ENCODE data around the gene CT45A5. TPM values are rescaled to one million over a fixed set of nuclear protein-coding genes. Genes with fewer than 3 reads are reported as not detected.
"Not testable (repeated sequence)": the region's sequence is repeated elsewhere in the genome, so short reads cannot be mapped to it uniquely, and the experiment has no call there.

Gene CT45A5
- not detected in 2 replicates for total RNA-seq
- long read RNA-seq = 0 reads

GRCh38 chrX:135785403-135785802, at the start of gene CT45A5:
Gene CT45A5, minus strand, starts transcription at chrX:135785503. Its CDS starts 3,774 bp downstream, at chrX:135781729.
- H3K36me3 Mint-ChIP-seq (ENCODE audit: unreplicated experiment); H3K4me3 Mint-ChIP-seq (ENCODE audit: unreplicated experiment); H3K27ac Mint-ChIP-seq (ENCODE audit: unreplicated experiment); H3K4me1 Mint-ChIP-seq (ENCODE audit: unreplicated experiment); H3K9me3 Mint-ChIP-seq (ENCODE audit: unreplicated experiment); DNase-seq (ENCODE audit: extremely low spot score, unreplicated experiment); H3K27me3 Mint-ChIP-seq (ENCODE audit: unreplicated experiment): not testable (repeated sequence)

GRCh38 chrX:135819912-135820311, 34.6 kb upstream of the CT45A5 start, which contains the start of gene CT45A2:
Gene CT45A2, minus strand, starts transcription at chrX:135820012. Its CDS starts 3,747 bp downstream, at chrX:135816265.
- not testable (repeated sequence) for H3K27me3 Mint-ChIP-seq (ENCODE audit: unreplicated experiment); H3K27ac Mint-ChIP-seq (ENCODE audit: unreplicated experiment); H3K4me1 Mint-ChIP-seq (ENCODE audit: unreplicated experiment); DNase-seq (ENCODE audit: extremely low spot score, unreplicated experiment); H3K4me3 Mint-ChIP-seq (ENCODE audit: unreplicated experiment); H3K36me3 Mint-ChIP-seq (ENCODE audit: unreplicated experiment); H3K9me3 Mint-ChIP-seq (ENCODE audit: unreplicated experiment)

- H3K9me3 Mint-ChIP-seq (ENCODE audit: unreplicated experiment); DNase-seq (ENCODE audit: extremely low spot score, unreplicated experiment); H3K36me3 Mint-ChIP-seq (ENCODE audit: unreplicated experiment); H3K4me3 Mint-ChIP-seq (ENCODE audit: unreplicated experiment); H3K4me1 Mint-ChIP-seq (ENCODE audit: unreplicated experiment); H3K27ac Mint-ChIP-seq (ENCODE audit: unreplicated experiment); H3K27me3 Mint-ChIP-seq (ENCODE audit: unreplicated experiment): not testable (repeated sequence)
These were observed 17.4 kb upstream of the CT45A5 start, which contains the start of gene CT45A6 for GRCh38 chrX:135802687-135803086. Gene CT45A6, minus strand, starts transcription at chrX:135802787. Its CDS starts 3,794 bp downstream, at chrX:135798993.

GRCh38 chrX:135768091-135768490, 17.2 kb downstream of the CT45A5 start, which contains the start of gene CT45A3:
Gene CT45A3, minus strand, starts transcription at chrX:135768191. Its CDS starts 3,747 bp downstream, at chrX:135764444.
- not testable (repeated sequence) for DNase-seq (ENCODE audit: extremely low spot score, unreplicated experiment); H3K27ac Mint-ChIP-seq (ENCODE audit: unreplicated experiment); H3K4me3 Mint-ChIP-seq (ENCODE audit: unreplicated experiment); H3K36me3 Mint-ChIP-seq (ENCODE audit: unreplicated experiment); H3K27me3 Mint-ChIP-seq (ENCODE audit: unreplicated experiment); H3K4me1 Mint-ChIP-seq (ENCODE audit: unreplicated experiment); H3K9me3 Mint-ChIP-seq (ENCODE audit: unreplicated experiment)

DNA sequence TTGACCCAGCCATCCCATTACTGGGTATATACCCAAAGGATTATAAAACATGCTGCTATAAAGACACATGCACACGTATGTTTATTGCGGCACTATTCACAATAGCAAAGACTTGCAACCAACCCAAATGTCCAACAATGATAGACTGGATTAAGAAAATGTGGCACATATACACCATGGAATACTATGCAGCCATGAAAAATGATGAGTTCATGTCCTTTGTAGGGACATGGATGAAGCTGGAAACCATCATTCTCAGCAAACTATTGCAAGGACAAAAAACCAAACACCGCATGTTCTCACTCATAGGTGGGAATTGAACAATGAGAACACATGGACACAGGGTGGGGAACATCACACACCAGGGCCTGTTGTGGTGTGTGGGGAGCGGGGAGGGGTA, 40.6 kb downstream of the CT45A5 start:
- H3K4me1 Mint-ChIP-seq (ENCODE audit: unreplicated experiment); H3K27me3 Mint-ChIP-seq (ENCODE audit: unreplicated experiment); H3K27ac Mint-ChIP-seq (ENCODE audit: unreplicated experiment); H3K9me3 Mint-ChIP-seq (ENCODE audit: unreplicated experiment); DNase-seq (ENCODE audit: extremely low spot score, unreplicated experiment); H3K36me3 Mint-ChIP-seq (ENCODE audit: unreplicated experiment); H3K4me3 Mint-ChIP-seq (ENCODE audit: unreplicated experiment): not testable (repeated sequence)

DNA sequence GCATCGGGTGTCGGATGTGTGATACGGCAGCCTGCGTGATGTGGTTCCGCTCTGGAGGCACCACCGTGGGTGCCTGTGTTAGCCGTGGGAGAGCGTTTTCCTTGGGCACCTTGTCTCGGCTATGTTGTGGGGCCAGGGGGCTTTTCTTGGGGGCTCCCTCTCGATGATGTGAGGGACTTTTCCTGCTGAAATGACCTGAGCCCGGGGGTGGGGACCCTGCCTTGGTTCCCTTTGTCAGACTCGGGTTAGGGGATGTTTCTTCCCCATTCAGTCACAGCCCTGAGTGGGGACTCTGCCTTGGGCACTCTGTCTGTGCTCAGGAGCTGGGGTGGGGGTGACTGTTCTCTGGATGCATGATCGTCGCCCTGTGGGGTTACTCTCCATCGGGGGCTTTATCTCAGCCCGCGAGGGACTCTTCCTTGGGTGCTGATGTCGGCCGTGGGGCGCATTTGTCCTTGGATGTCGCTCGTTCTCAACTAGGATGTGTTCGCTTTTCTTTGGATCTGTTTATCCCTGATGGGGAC, 44.0 kb downstream of the CT45A5 start:
- Mint-ChIP-seq H3K9me3 (ENCODE audit: unreplicated experiment) (no peaks in the 10 kb centered on the region), H3K36me3 (ENCODE audit: unreplicated experiment) (no peaks in the 10 kb centered on the region), H3K4me3 (ENCODE audit: unreplicated experiment) (no peak overlapping the region), H3K27ac (ENCODE audit: unreplicated experiment) (no peak overlapping the region), H3K27me3 (ENCODE audit: unreplicated experiment) (no peaks in the 10 kb centered on the region), H3K4me1 (ENCODE audit: unreplicated experiment) (no peaks in the 10 kb centered on the region)
- DNase-seq (ENCODE audit: extremely low spot score, unreplicated experiment) = no peak
- no peak for TF ChIP-seq CTCF (IDR thresholded peaks at IDR 0.05)

DNA sequence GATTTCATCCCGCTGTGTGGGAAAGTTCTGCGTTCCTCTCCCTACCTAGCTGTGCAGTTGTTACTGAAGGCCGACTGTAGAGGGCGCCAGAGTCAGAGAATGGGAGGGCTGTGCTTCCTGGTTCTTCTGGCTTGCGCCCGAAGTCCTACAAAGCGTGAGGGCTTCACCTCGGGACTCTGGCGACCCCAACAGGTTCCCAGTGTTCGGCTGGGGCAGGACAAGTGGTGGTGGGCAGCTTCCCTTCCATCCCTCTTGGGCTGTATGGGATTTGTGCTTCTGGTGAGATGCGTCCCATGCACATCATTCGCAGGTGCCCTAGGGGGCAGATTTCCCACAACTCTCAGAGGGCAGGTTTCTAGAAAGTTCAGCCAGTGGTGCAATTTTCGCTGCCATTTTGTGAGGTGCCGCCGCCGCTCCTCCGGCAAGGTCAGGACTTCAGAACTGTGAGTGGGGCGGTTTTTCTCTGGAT, 44.6 kb downstream of the CT45A5 start:
- Mint-ChIP-seq H3K4me1 (ENCODE audit: unreplicated experiment) (no peaks in the 10 kb centered on the region), H3K9me3 (ENCODE audit: unreplicated experiment) (no peaks in the 10 kb centered on the region), H3K27me3 (ENCODE audit: unreplicated experiment) (no peaks in the 10 kb centered on the region), H3K36me3 (ENCODE audit: unreplicated experiment) (no peaks in the 10 kb centered on the region), H3K4me3 (ENCODE audit: unreplicated experiment) (no peak overlapping the region), H3K27ac (ENCODE audit: unreplicated experiment) (no peak overlapping the region)
- no peak for DNase-seq (ENCODE audit: extremely low spot score, unreplicated experiment)
- TF ChIP-seq CTCF (IDR thresholded peaks at IDR 0.05) = peak; percentile 47

Data from osteocyte (in vitro differentiated cells).